GM12891 (cell line): ENCODE measurements around the gene ADK.

Experiments
- PAX5 ChIP-seq: IDR thresholded peaks from 2 replicates; pipeline ENCODE4 v1.6.1; 2011; ENCODE audit warnings: low read length, moderate library complexity, mild to moderate bottlenecking; ENCODE audit not compliant: insufficient read depth, severe bottlenecking
- POLR2A ChIP-seq: IDR thresholded peaks from 2 replicates; pipeline ENCODE4 v1.6.1; 2011; ENCODE audit warnings: low read depth, low read length, control low read depth
- POLR2AphosphoS5 ChIP-seq: IDR thresholded peaks from 2 replicates; pipeline ENCODE4 v1.6.1; 2011; ENCODE audit warnings: low read depth, low read length, control low read depth
- POU2F2 ChIP-seq: IDR thresholded peaks from 2 replicates; pipeline ENCODE4 v1.6.1; 2011; ENCODE audit warnings: low read depth, mild to moderate bottlenecking, control low read depth, low read length, moderate library complexity
- SPI1 ChIP-seq: IDR thresholded peaks from 2 replicates; pipeline ENCODE4 v1.6.1; 2011; ENCODE audit warnings: low read depth, low read length, control low read depth
- TAF1 ChIP-seq: IDR thresholded peaks from 2 replicates; pipeline ENCODE4 v1.6.1; 2011; ENCODE audit warnings: low read depth, low read length, control low read depth

- no peak for TF ChIP-seq SPI1
- no peak for TF ChIP-seq POLR2A
- TF ChIP-seq POLR2AphosphoS5 = no peak
- TF ChIP-seq POU2F2 = no peak
- TF ChIP-seq TAF1 = no peak
- TF ChIP-seq PAX5 = no peak
These were observed 268.5 kb downstream of the ADK start for GRCh38 chr10:74419491-74419951.
